T1000 (cell line): ENCODE measurements around the gene EEFSEC.

Experiments
- DNase-seq: peaks from one replicate; lab custom pipeline; 2025; ENCODE audit warnings: mixed read lengths; lab: John Stamatoyannopoulos, UW

The EEFSEC gene

GRCh38 chr3:128367761-128368160, 214.5 kb downstream of the EEFSEC start:
- DNase-seq = no peak

- DNase-seq = no peak
Observed at GRCh38 chr3:128368626-128369025, 215.3 kb downstream of the EEFSEC start.

DNA sequence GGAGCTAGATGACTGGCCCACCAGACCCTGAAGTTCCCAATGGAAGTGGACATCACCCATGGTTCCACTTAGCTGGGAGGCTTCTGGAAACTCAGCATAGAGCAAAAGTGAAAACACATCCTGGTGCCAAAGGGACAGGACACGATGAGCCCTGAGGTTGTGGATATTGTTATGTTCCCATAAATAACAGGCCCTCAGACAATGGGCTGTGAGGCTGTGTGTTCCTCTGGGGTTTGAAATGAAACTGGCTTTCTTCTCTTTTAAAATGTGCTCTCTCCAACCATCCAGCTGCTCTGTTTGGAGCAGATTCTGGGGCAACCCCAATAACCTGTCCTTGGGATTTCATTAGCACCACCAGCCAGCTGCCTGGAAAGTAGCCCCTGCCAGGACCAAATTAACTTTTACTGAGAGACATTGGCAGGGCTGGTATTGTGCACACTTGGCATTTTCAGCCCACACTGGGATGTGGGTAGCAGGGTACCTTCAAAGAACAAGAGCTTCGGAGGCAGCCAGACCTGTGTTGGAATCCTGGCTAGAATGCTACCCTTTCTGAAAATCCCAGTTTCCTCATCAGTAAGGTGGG, 215.9 kb downstream of the EEFSEC start:
- no peak for DNase-seq

- DNase-seq = no peak
Observed at GRCh38 chr3:128369881-128370642, 216.8 kb downstream of the EEFSEC start.

DNA sequence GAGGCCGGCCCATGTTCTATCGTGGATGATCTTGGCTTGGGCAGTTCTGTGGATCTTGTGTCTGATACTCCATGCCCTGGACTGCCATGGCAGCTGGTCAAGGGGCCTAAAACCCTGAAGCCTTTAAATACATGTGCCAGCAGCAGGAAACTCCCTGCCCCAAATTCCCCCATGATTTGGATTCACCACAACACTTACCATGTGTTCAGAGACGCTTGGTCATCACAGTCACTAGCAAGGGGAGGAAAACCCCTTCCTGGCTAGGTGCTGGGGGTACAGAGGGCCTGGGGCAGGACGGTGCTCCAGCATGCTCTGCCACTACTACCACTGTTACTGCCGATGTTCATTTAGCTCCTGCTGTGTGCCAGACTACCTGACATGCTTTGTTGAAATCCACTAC, 219.0 kb downstream of the EEFSEC start:
- DNase-seq = no peak

DNA sequence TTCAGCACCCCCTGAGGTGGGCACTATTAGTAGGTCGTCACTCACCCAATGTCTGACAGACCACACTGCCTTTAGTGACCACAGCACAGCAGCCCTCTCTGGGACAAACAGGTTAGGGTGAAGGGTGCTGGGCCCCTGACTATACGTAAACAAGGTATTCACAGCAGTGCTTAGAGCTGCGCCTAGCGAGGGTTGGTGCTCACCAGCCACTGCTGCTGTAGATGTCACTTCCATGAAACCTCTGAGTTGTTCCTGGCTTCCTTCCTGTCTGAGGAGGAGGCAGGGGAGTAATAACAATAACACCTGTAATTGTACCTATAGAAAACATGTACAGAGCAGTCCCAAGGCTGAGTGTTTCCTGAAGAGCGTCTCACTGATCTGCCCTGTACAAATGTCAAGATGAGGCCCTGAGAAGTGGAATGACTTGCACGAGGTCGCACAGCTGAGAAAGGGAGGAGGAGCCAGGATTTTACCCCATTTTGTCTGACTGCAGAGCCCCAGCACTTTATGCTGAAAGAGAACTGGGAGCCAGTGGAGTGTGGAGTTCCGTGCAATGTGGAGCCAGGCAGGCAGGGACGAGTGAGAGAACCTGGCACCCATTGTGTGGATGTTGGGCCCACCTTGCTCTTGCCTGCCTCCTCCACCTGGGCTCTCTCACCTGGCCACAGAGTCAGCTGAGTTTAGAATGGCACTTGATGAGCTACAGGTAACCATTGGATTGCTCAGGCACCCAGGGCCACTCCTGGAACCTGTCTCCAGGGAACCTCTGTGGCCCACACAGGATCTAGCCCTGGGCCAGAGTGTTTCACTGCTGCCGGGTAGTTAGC, 219.6 kb downstream of the EEFSEC start:
- DNase-seq = no peak

- no peak for DNase-seq
Observed at GRCh38 chr3:128374746-128375445, 221.6 kb downstream of the EEFSEC start.

DNA sequence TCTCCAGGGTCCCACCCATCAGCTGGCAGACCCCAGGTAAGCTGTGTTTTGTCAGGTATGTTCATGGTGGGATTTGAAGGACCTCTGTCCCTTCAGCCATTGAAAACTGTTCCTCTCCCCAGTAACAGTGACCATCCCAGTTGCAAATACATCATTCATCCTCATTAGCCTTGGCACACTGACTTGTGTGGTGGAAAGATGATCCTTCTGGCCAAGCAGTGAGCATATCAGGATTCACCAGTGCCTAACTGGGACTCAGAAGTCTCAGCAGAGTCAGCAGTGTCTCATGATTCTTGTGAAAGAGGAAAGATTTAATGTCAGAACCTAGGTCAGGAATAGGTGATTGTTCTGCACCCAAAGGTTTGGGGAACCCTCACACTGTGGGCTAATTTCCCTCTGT, 223.2 kb downstream of the EEFSEC start:
- no peak for DNase-seq

GRCh38 chr3:128378631-128379347, 225.5 kb downstream of the EEFSEC start:
- DNase-seq = no peak

GRCh38 chr3:128379367-128380160, 226.3 kb downstream of the EEFSEC start:
- no peak for DNase-seq

DNA sequence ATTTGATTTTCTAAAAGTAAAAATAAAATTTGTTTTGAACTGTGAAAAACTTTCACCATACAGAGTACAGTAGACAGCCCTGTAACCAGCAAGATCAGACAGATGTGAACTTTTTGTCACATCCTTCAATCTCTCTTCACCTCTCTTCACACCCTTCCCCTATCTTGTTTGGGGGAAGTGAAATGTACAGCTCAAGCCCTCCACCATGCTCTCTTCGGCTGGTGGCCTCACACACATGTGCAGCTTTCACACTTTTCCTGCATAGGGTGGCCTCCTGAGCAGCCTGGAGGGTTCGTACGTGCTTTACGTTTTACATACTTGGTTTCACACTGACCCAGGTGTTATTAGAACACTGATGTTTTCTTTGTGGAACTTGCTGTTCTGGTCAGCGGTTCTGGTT, 227.0 kb downstream of the EEFSEC start:
- no peak for DNase-seq

GRCh38 chr3:128380719-128381118, 227.4 kb downstream of the EEFSEC start:
- no peak for DNase-seq

DNA sequence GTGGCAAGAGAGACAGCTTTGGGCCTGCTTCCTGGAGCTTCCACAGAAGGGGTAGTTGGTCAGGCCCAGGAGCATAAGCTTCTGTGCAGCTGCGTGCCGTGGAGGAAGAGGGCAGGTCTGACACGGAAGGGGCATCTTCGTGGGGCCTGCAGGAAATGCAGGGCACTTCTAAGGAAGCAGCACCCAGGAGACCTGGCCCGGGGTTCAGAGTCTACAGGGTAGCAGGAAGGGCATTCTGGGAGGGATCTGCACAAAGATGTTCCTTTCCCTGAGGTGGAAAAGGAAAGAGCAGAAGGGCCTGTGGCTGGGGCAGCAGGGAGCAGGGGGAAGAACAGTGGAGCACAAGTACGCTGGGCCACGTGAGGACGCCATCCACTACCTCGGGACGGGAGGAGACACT, 228.3 kb downstream of the EEFSEC start:
- DNase-seq = no peak

DNA sequence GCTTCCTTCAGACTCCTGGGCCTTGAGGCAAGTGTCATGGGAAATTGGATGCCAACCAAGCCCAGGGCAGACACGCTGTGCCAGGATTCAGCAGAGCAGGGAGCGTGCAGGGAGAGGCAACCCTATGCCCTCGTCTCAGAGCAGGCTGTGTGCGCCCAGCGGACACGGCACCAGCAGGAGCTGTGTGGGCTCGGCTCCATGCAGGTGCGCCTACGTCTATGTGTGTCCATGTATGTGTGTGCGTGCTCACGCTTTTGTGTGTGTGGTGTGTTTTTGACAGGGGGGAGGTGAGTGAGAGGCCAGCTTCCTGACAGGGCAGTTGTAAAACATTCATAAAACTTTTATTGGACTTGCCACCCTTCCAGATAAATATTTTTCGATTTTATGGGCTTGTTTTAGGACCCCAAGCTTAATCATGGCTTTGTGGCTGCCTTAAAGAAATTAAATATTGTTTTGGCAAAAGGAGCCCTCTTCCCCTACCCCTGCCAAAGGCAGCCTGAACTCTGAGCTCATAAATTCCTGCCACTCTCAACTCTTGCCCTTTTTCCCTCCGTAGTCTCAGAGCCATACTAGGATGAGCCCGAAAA, 229.0 kb downstream of the EEFSEC start:
- no peak for DNase-seq

- peak; percentile 81 for DNase-seq
Observed at GRCh38 chr3:128383316-128384235, 230.3 kb downstream of the EEFSEC start.

DNA sequence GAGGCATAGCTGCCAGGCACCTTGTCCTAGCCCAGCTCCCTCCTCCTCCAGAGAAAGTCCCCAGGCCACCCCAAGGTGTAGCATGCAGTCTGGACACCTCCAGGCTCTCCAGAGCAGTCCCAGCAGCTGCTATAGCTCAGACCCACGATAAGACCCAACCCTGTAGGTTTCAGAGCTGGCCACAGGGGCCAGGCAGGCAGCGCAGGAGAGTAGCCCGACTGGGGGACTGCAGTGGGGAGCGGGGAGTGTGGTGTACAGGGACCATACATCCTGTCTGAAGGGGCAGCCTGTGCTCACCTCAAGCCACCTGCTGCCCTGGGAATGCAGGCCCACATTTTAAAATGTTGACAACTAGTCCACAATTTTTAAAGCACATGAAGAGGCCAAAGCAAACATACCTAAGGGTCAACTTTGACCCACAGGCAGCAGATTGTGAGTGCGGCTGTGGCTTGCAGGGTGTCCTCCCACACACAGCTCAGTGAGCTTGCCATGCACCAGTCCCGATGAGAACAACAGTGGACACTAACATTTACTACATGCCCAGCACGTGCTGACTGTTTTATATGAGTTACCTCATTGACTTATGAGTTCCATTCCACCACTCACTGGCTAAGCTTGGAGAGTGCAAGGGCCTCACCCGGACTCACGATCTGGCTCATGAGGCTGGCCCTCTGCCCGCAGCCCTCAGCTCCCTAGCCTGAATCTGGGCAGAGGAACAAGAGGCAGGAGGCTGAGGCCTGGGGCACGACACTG, 232.0 kb downstream of the EEFSEC start:
- no peak for DNase-seq

DNA sequence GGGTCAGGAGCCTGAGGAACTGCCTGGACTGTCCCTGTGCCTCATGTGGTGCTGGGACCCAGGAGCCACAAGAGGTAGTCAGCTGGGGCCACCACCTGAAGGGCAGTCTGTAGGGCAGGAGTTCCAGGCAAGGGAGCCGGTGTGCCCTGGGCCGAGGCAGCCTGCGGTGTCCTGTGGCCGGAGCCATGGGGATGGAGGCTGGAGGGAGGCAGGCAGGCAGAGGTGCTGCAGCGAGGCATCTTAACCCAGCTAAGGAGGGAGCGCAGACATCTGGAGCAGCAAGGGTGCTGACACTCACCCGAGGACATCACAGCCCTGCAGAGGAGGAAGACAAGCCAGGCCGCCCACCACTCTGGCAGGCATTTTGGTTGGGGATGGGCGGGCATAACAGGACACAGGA, 235.7 kb downstream of the EEFSEC start:
- no peak for DNase-seq

DNA sequence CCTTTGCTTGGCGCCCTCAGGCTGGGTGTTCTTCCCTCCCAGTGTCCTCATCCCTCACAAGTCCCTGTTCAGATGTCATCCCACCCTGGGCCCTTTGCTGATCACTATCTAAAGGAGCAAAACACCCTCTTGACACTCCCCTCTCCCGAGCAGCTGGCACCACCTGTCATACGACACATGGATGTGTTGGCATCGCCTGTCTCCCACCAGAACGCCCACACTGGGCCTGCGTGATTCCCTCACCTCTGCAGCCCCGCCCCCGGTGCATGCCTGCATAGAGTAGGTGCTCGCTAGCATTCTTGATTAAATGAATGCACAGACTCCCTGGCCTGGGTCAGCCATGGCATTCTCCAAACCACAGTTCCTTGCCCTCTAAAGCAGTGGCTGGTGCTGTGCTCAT, 237.6 kb downstream of the EEFSEC start:
- no peak for DNase-seq

DNA sequence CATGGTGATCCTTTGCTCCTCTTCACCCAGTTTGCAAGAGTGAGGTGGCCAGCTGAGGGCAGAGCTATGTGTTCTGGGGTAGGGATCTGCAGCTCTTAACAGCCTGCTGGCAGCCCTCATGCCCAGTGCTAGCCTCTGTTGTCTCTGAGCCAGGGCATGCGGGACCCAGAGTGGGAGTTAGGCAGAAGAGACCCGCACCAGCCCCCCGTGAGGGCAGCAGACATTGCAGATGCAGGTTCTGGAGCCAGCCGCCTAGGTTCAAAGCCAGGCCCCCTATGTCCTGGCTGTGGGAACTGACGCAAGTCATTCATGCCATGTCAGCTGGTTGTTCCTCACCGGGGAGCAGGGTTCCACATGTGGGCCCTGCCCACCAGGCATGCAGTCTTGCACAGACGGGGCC, 238.7 kb downstream of the EEFSEC start:
- DNase-seq = no peak
